Keratinocyte (primary cell): ENCODE measurements around the gene ZNF316.

ENCODE experiments used
- CTCF ChIP-seq, 3 experiments: IDR thresholded peaks in 1 of 3; conservative IDR thresholded peaks in 1 of 3; optimal IDR thresholded peaks in 1 of 3; 2 replicates in 2 of 3; 3 replicates in 1 of 3; pipeline versions ENCODE3 to v1.5.1; 2011; ENCODE audit warnings: low read length in 3 of 3, mild to moderate bottlenecking in 3 of 3, moderate library complexity in 2 of 3, control low read depth in 1 of 3, inconsistent platforms in 1 of 3; ENCODE audit not compliant: insufficient read depth in 2 of 3; ENCODE audit errors: extremely low read depth in 1 of 3
- EZH2 ChIP-seq: IDR thresholded peaks from one replicate; pipeline ENCODE4 v1.6.1; 2012; ENCODE audit warnings: inconsistent platforms, mild to moderate bottlenecking, low read length, moderate library complexity

- no peak for TF ChIP-seq EZH2
- no peak for TF ChIP-seq CTCF (optimal IDR thresholded peaks at IDR 0.05 in 1 of 3, IDR thresholded peaks at IDR 0.05 in 1 of 3, conservative IDR thresholded peaks at IDR 0.05 in 1 of 3; ENCODE audit: extremely low read depth in 1 of 3, insufficient read depth in 2 of 3, low read length in 3 of 3)
Observed at GRCh38 chr7:6630007-6630849, 6.9 kb upstream of the ZNF316 start.
